Panc1 (cell line): Measurements from ENCODE around the gene MACROH2A1. TPM values are rescaled to one million over a fixed set of nuclear protein-coding genes. Genes with fewer than 3 reads are reported as not detected.

Experiments
- ATAC-seq: fragments of 200-7000 bp; cut with Tn5 transposase; 2 replicates; pipeline ENCODE4 v1.9.1; 2020; ENCODE audit warnings: mild to moderate bottlenecking, moderate library complexity
- BruUV-seq: library from RNA; stranded (reverse); fragments of 400-500 nt; replicated peaks from 2 replicates; lab custom pipeline; 2021; lab: Mats Ljungman, UMichigan
- CTCF ChIA-PET: fragments of 300-600 bp; sonication (Branson Sonifier 250); formaldehyde crosslinking; loops from one replicate; lab custom pipeline; 2022; ENCODE audit warnings: antibody characterized with exemption; lab: Charles Lee
- POLR2A ChIA-PET: fragments of 300-600 bp; sonication (Branson Sonifier 250); formaldehyde crosslinking; loops from one replicate; lab custom pipeline; 2022; ENCODE audit warnings: antibody characterized with exemption; lab: Charles Lee
- DNase-seq: peaks from one replicate; pipeline ENCODE4 v3.0.0-alpha.2; 2010; ENCODE audit warnings: low read depth, low spot score
- H3K27ac ChIP-seq: 2 replicates; pipeline ENCODE4 v1.5.1; 2011; ENCODE audit warnings: mild to moderate bottlenecking, low read length, inconsistent platforms
- H3K27me3 ChIP-seq: fragments of 200-500 bp; sonication (Bioruptor generic); 2 replicates; pipeline ENCODE4 v1.6.0; 2014; ENCODE audit warnings: low read length, inconsistent platforms; ENCODE audit not compliant: control insufficient read depth, insufficient read depth
- H3K36me3 ChIP-seq: fragments of 200-500 bp; sonication (Bioruptor generic); 2 replicates; pipeline ENCODE4 v1.5.1; 2014; ENCODE audit warnings: inconsistent platforms, mild to moderate bottlenecking, low read length, moderate library complexity; ENCODE audit not compliant: control insufficient read depth, insufficient read depth
- H3K4me1 ChIP-seq: 2 replicates; pipeline ENCODE4 v1.5.1; 2011; ENCODE audit warnings: inconsistent platforms, mild to moderate bottlenecking, low read length, moderate library complexity; ENCODE audit not compliant: control insufficient read depth, insufficient read depth
- H3K4me3 ChIP-seq, 2 experiments: 2 replicates each; pipeline ENCODE4 v1.5.1; 2011 to 2012; ENCODE audit warnings: low read depth in 2 of 2, low read length in 2 of 2, mild to moderate bottlenecking in 2 of 2, inconsistent platforms in 1 of 2, moderate library complexity in 1 of 2
- H3K9me3 ChIP-seq: fragments of 200-500 bp; sonication (Bioruptor generic); 2 replicates; pipeline ENCODE4 v1.5.1; 2014; ENCODE audit warnings: low read depth, mild to moderate bottlenecking, inconsistent platforms, low read length, moderate library complexity; ENCODE audit not compliant: control insufficient read depth, insufficient read depth
- CTCF ChIP-seq: fragments of 450-650 bp; IDR thresholded peaks from 2 replicates; pipeline ENCODE4 v1.5.1; 2017; ENCODE audit warnings: mild to moderate bottlenecking
- POLR2AphosphoS5 ChIP-seq: IDR thresholded peaks from 2 replicates; pipeline ENCODE4 v1.6.1; 2012; ENCODE audit warnings: mild to moderate bottlenecking, low read depth, low read length, moderate library complexity
- REST ChIP-seq, 2 experiments: IDR thresholded peaks; 2 replicates each; pipeline ENCODE4 v1.6.1; 2011 to 2012; ENCODE audit warnings: low read depth in 2 of 2, control low read depth in 1 of 2, low read length in 1 of 2, mild to moderate bottlenecking in 1 of 2, moderate library complexity in 1 of 2; ENCODE audit not compliant: insufficient read depth in 1 of 2
- SIN3A ChIP-seq: IDR thresholded peaks from 2 replicates; pipeline ENCODE4 v1.6.1; 2012; ENCODE audit warnings: low read depth, mild to moderate bottlenecking, low read length, moderate library complexity, borderline replicate concordance; ENCODE audit not compliant: insufficient read depth
- TCF7L2 ChIP-seq: IDR thresholded peaks from 2 replicates; pipeline ENCODE4 v1.6.1; 2011; ENCODE audit warnings: mild to moderate bottlenecking, low read depth, low read length, inconsistent platforms
- in situ Hi-C: cut with HindIII; loops from 2 replicates; pipeline ENCODE4 v1.10.0; 2016; ENCODE audit warnings: low sequenced_read_pairs, low pct_unique_long_range_greater_than_20kb
- intact Hi-C: fragments of 100-400 bp; cut with micrococcal nuclease; formaldehyde crosslinking; loops from one replicate; pipeline ENCODE4 v1.10.0; 2022; ENCODE audit not compliant: unreplicated experiment
- total RNA-seq: library from RNA; stranded (reverse); gene quantifications from one replicate; pipeline ENCODE4 v1.2.1, GENCODE V29; 2021; ENCODE audit not compliant: unreplicated experiment

MACROH2A1 gene
- total RNA-seq, 1 experiment from 2014 or later = 162 TPM

GRCh38 chr5:135324897-135325650 lies 74.0 kb downstream of the MACROH2A1 start:
- no peak for DNase-seq

GRCh38 chr5:135324160-135324559 lies 74.9 kb downstream of the MACROH2A1 start:
- ChIA-PET POLR2A (no interaction called here), CTCF (no interaction called here)
- no peak overlapping the region for H3K4me3 ChIP-seq
- no TSS peak for BruUV-seq
- DNase-seq (no peak), ATAC-seq (no peak)
- no peaks in the 10 kb centered on the region for H3K36me3 ChIP-seq
- TF ChIP-seq REST (IDR thresholded peaks at IDR 0.05; ENCODE audit: insufficient read depth in 1 of 2, low read depth in 2 of 2, low read length in 1 of 2) (no peak), TCF7L2 (no peak), SIN3A (no peak), POLR2AphosphoS5 (no peak), CTCF (no peak)
- no peak overlapping the region for H3K27ac ChIP-seq
- intact Hi-C loops = no loop called here
- H3K4me1 ChIP-seq = no peaks in the 10 kb centered on the region
- H3K9me3 ChIP-seq = no peaks in the 10 kb centered on the region
- in situ Hi-C loops = no loop called here
- no peaks in the 10 kb centered on the region; the same call in 1 of the 2 replicates for H3K27me3 ChIP-seq

More at GRCh38 chr5:135324897-135325650, 74.0 kb downstream of the MACROH2A1 start:
- ChIA-PET POLR2A (no interaction called here), CTCF (no interaction called here)
- no peak for ATAC-seq
- H3K4me3 ChIP-seq = no peak overlapping the region
- TF ChIP-seq SIN3A = no peak
- TF ChIP-seq TCF7L2 = no peak
- no peak for TF ChIP-seq CTCF
- TF ChIP-seq REST (IDR thresholded peaks at IDR 0.05; ENCODE audit: insufficient read depth in 1 of 2, low read depth in 2 of 2, low read length in 1 of 2) = no peak
- no peak for TF ChIP-seq POLR2AphosphoS5
- in situ Hi-C loops (no loop called here), intact Hi-C loops (no loop called here)
- no peak overlapping the region for H3K27ac ChIP-seq
- H3K4me1 ChIP-seq = no peaks in the 10 kb centered on the region
- H3K27me3 ChIP-seq = no peaks in the 10 kb centered on the region; the same call in 1 of the 2 replicates
- H3K36me3 ChIP-seq = no peaks in the 10 kb centered on the region
- no TSS peak for BruUV-seq
- no peaks in the 10 kb centered on the region for H3K9me3 ChIP-seq
